ENCODE results near the gene ZNF197. TPM values are rescaled to one million over a fixed set of nuclear protein-coding genes. Genes with fewer than 3 reads are reported as not detected.

ZNF197 gene
- total and polyA plus RNA-seq, 2 experiments from 2014 or later: 5.6 to 18.9 TPM

DNA sequence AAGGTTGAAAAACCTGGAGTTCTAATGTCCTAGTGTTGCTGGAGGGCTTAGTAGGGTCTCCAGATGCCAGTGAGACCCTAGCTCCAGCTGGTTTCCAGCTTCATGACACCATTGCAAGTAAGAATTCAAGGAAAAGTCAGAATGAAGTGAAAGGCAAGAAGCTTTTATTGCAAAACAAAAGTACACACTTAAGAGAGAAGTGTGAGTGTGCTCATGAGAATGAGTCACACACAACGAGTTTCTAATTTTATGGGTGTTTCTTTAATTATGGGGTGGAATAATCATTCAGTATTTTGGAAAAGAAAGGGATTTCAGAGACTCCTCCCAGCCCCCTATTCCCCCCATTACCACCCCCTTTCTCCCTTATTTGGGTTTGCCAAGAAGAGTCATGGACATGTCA, 63.1 kb downstream of the ZNF197 start (continued):
- TF ChIP-seq, protein P1, sequence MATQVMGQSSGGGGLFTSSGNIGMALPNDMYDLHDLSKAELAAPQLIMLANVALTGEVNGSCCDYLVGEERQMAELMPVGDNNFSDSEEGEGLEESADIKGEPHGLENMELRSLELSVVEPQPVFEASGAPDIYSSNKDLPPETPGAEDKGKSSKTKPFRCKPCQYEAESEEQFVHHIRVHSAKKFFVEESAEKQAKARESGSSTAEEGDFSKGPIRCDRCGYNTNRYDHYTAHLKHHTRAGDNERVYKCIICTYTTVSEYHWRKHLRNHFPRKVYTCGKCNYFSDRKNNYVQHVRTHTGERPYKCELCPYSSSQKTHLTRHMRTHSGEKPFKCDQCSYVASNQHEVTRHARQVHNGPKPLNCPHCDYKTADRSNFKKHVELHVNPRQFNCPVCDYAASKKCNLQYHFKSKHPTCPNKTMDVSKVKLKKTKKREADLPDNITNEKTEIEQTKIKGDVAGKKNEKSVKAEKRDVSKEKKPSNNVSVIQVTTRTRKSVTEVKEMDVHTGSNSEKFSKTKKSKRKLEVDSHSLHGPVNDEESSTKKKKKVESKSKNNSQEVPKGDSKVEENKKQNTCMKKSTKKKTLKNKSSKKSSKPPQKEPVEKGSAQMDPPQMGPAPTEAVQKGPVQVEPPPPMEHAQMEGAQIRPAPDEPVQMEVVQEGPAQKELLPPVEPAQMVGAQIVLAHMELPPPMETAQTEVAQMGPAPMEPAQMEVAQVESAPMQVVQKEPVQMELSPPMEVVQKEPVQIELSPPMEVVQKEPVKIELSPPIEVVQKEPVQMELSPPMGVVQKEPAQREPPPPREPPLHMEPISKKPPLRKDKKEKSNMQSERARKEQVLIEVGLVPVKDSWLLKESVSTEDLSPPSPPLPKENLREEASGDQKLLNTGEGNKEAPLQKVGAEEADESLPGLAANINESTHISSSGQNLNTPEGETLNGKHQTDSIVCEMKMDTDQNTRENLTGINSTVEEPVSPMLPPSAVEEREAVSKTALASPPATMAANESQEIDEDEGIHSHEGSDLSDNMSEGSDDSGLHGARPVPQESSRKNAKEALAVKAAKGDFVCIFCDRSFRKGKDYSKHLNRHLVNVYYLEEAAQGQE (IDR thresholded peaks at IDR 0.05; ENCODE audit: unreplicated experiment): no peak
- TF ChIP-seq JUNB (IDR thresholded peaks at IDR 0.05; ENCODE audit: unreplicated experiment) (no peak), POLR2AphosphoS5 (IDR thresholded peaks at IDR 0.05; ENCODE audit: low read depth) (no peak), CREB1 (CRISPR knock-in tag; IDR thresholded peaks at IDR 0.05; ENCODE audit: low read depth) (no peak), CTCF (conservative IDR thresholded peaks at IDR 0.05; ENCODE audit: low read depth in 2 of 2) (no peak), EZH2 (IDR thresholded peaks at IDR 0.05; ENCODE audit: low read depth, unreplicated experiment) (no peak)

Other genes starting within 250 kb of the ZNF197 start
- 16.5 and 16.6 TPM in 2 replicates for gene ZNF445, start 147.4 kb upstream of the ZNF197 start, total RNA-seq (2014; rRNA removed; shearing (Covaris generic))
- gene ZNF445, start 147.4 kb upstream of the ZNF197 start, polyA plus RNA-seq (2016; fragmentation: Nextera tagmentation; extraction: Ambion mirVana): 2.7 TPM in 2 replicates
- 14.0 and 17.8 TPM in 2 replicates for gene ZKSCAN7, start 69.8 kb upstream of the ZNF197 start, total RNA-seq (2014; rRNA removed; shearing (Covaris generic))
- 4.4 and 4.7 TPM in 2 replicates for gene ZKSCAN7, start 69.8 kb upstream of the ZNF197 start, polyA plus RNA-seq (2016; fragmentation: Nextera tagmentation; extraction: Ambion mirVana)
- 6.1 and 10.1 TPM in 2 replicates for gene ZNF660, start 40.1 kb upstream of the ZNF197 start, total RNA-seq (2014; rRNA removed; shearing (Covaris generic))
- gene ZNF660, start 40.1 kb upstream of the ZNF197 start, polyA plus RNA-seq (2016; fragmentation: Nextera tagmentation; extraction: Ambion mirVana): 5.4 and 5.9 TPM in 2 replicates
- gene ZNF35, start 23.7 kb downstream of the ZNF197 start, total RNA-seq (2014; rRNA removed; shearing (Covaris generic)): 20.9 and 26.2 TPM in 2 replicates
- gene ZNF35, start 23.7 kb downstream of the ZNF197 start, polyA plus RNA-seq (2016; fragmentation: Nextera tagmentation; extraction: Ambion mirVana): 18.5 and 19.2 TPM in 2 replicates
- gene ZNF502, start 87.6 kb downstream of the ZNF197 start, total RNA-seq (2014; rRNA removed; shearing (Covaris generic)): 3.2 and 4.7 TPM in 2 replicates
- 1.7 and 2.9 TPM in 2 replicates for gene ZNF502, start 87.6 kb downstream of the ZNF197 start, polyA plus RNA-seq (2016; fragmentation: Nextera tagmentation; extraction: Ambion mirVana)
- 6.6 and 8.0 TPM in 2 replicates for gene ZNF501, start 104.6 kb downstream of the ZNF197 start, total RNA-seq (2014; rRNA removed; shearing (Covaris generic))
- gene ZNF501, start 104.6 kb downstream of the ZNF197 start, polyA plus RNA-seq (2016; fragmentation: Nextera tagmentation; extraction: Ambion mirVana): 3.3 and 4.2 TPM in 2 replicates
- 48.1 and 49.2 TPM in 2 replicates for gene KIAA1143, start 136.6 kb downstream of the ZNF197 start, total RNA-seq (2014; rRNA removed; shearing (Covaris generic))
- 63.9 and 75.4 TPM in 2 replicates for gene KIAA1143, start 136.6 kb downstream of the ZNF197 start, polyA plus RNA-seq (2016; fragmentation: Nextera tagmentation; extraction: Ambion mirVana)
- 21.2 and 26.2 TPM in 2 replicates for gene KIF15, start 136.8 kb downstream of the ZNF197 start, total RNA-seq (2014; rRNA removed; shearing (Covaris generic))
- gene KIF15, start 136.8 kb downstream of the ZNF197 start, polyA plus RNA-seq (2016; fragmentation: Nextera tagmentation; extraction: Ambion mirVana): 21.8 and 25.8 TPM in 2 replicates
- gene TMEM42, start 236.9 kb downstream of the ZNF197 start, total RNA-seq (2014; rRNA removed; shearing (Covaris generic)): 7.4 and 9.0 TPM in 2 replicates
- gene TMEM42, start 236.9 kb downstream of the ZNF197 start, polyA plus RNA-seq (2016; fragmentation: Nextera tagmentation; extraction: Ambion mirVana): 13.3 and 14.3 TPM in 2 replicates
- not detected in 2 replicates for gene TGM4, start 249.6 kb downstream of the ZNF197 start, total RNA-seq (2014; rRNA removed; shearing (Covaris generic))
- not detected in 2 replicates for gene TGM4, start 249.6 kb downstream of the ZNF197 start, polyA plus RNA-seq (2016; fragmentation: Nextera tagmentation; extraction: Ambion mirVana)

Data from GM23338 (cell line).